ENCODE results near the gene NR2F6. TPM values are rescaled to one million over a fixed set of nuclear protein-coding genes. Genes with fewer than 3 reads are reported as not detected.

NR2F6 gene
- total RNA-seq, 1 donor from 2014 or later: 38.7 TPM

GRCh38 chr19:17266975-17267788 is 21.5 kb upstream of the NR2F6 start, which contains the start of gene BABAM1:
BABAM1 (plus strand) TSS chr19:17267443; CDS start chr19:17268807, 1,364 bp downstream.
- peak within 1 kb of the TSS; percentile 94 for H3K4me3 ChIP-seq
- no peak for TF ChIP-seq CTCF (IDR thresholded peaks at IDR 0.05)
- peak within 1 kb of the TSS; percentile 75 for H3K27ac ChIP-seq
- no peaks in the 10 kb centered on the region for H3K27me3 ChIP-seq (ENCODE audit: low read depth)
- DNase-seq: peak; percentile 95
- intact Hi-C loops (cut with DNase I): no loop called here
- peak; percentile 98 for ATAC-seq
- no peaks in the 10 kb centered on the region for H3K9me3 ChIP-seq
- H3K36me3 ChIP-seq: peaks cover 37% of the 10 kb centered on the region
- peaks cover 22% of the 10 kb centered on the region for H3K4me1 ChIP-seq

- peak overlapping the region; percentile 29 for H3K4me3 ChIP-seq
- H3K27ac ChIP-seq: peak overlapping the region; percentile 33
- no peak for ATAC-seq
- peaks cover 22% of the 10 kb centered on the region for H3K4me1 ChIP-seq
- H3K9me3 ChIP-seq: no peaks in the 10 kb centered on the region
- TF ChIP-seq CTCF (IDR thresholded peaks at IDR 0.05): no peak
- peaks cover 31% of the 10 kb centered on the region for H3K36me3 ChIP-seq
- intact Hi-C loops (cut with DNase I): no loop called here
- DNase-seq: no peak
- H3K27me3 ChIP-seq (ENCODE audit: low read depth): no peaks in the 10 kb centered on the region
Measured at GRCh38 chr19:17266589-17266974, 20.9 kb upstream of the NR2F6 start.

GRCh38 chr19:17266026-17266425 is 20.3 kb upstream of the NR2F6 start:
- ATAC-seq: no peak
- peak overlapping the region; percentile 33 for H3K27ac ChIP-seq
- intact Hi-C loops (cut with DNase I): no loop called here

GRCh38 chr19:17264641-17264979 is 18.9 kb upstream of the NR2F6 start, which contains the start of gene USHBP1:
USHBP1 (minus strand) TSS chr19:17264745; CDS start chr19:17264299, 446 bp downstream.
- intact Hi-C loops (cut with DNase I): no loop called here

More at GRCh38 chr19:17266026-17266425, 20.3 kb upstream of the NR2F6 start:
- no peak for DNase-seq
- H3K27me3 ChIP-seq (ENCODE audit: low read depth): no peaks in the 10 kb centered on the region
- no peak overlapping the region for H3K4me3 ChIP-seq
- TF ChIP-seq CTCF (IDR thresholded peaks at IDR 0.05): no peak
- peaks cover 26% of the 10 kb centered on the region for H3K36me3 ChIP-seq
- no peaks in the 10 kb centered on the region for H3K9me3 ChIP-seq
- H3K4me1 ChIP-seq: peaks cover 22% of the 10 kb centered on the region

More at GRCh38 chr19:17264641-17264979, 18.9 kb upstream of the NR2F6 start, which contains the start of gene USHBP1:
- no peaks in the 10 kb centered on the region for H3K9me3 ChIP-seq
- no peaks in the 10 kb centered on the region for H3K27me3 ChIP-seq (ENCODE audit: low read depth)
- H3K27ac ChIP-seq: peak within 1 kb of the TSS; percentile 77
- DNase-seq (no peak), ATAC-seq (no peak)
- no peak for TF ChIP-seq CTCF (IDR thresholded peaks at IDR 0.05)
- peak within 1 kb of the TSS; percentile 59 for H3K4me3 ChIP-seq
- H3K36me3 ChIP-seq: peaks cover 12% of the 10 kb centered on the region
- peaks cover 22% of the 10 kb centered on the region for H3K4me1 ChIP-seq
